Duodenal mucosa (tissue), 2 donors: Measurements from ENCODE around the gene DLGAP4.

Source experiments
- H3K27ac ChIP-seq: one replicate; pipeline ENCODE4 v1.7.0; 2013; ENCODE audit warnings: low read depth, low read length
- H3K27me3 ChIP-seq, 2 donors: one replicate each; pipeline ENCODE4 v1.7.0; 2013; ENCODE audit warnings: low read length in 2 of 2, control low read depth in 1 of 2; ENCODE audit not compliant: insufficient read depth in 2 of 2, control insufficient read depth in 1 of 2
- H3K36me3 ChIP-seq, 2 donors: one replicate each; pipeline ENCODE4 v1.7.0; 2013; ENCODE audit warnings: low read length in 2 of 2, control low read depth in 1 of 2; ENCODE audit not compliant: insufficient read depth in 2 of 2, control insufficient read depth in 1 of 2
- H3K4me1 ChIP-seq, 2 donors: one replicate each; pipeline ENCODE4 v1.7.0; 2013; ENCODE audit warnings: low read length in 2 of 2, control low read depth in 1 of 2; ENCODE audit not compliant: insufficient read depth in 2 of 2, control insufficient read depth in 1 of 2
- H3K4me3 ChIP-seq, 2 donors: one replicate each; pipeline ENCODE4 v1.7.0; 2013; ENCODE audit warnings: low read length in 2 of 2, low read depth in 1 of 2
- H3K9ac ChIP-seq, 2 donors: one replicate each; pipeline ENCODE4 v1.7.0; 2013; ENCODE audit warnings: low read length in 2 of 2, low read depth in 1 of 2
- H3K9me3 ChIP-seq, 2 donors: one replicate each; pipeline ENCODE4 v1.7.0; 2013; ENCODE audit warnings: low read length in 2 of 2, control low read depth in 1 of 2; ENCODE audit not compliant: control insufficient read depth in 1 of 2

DLGAP4 gene

GRCh38 chr20:36309643-36310042 lies 3.5 kb downstream of the DLGAP4 start:
- no peaks in the 10 kb centered on the region for H3K4me1 ChIP-seq
- no peaks in the 10 kb centered on the region for H3K36me3 ChIP-seq
- H3K9me3 ChIP-seq, result no peaks in the 10 kb centered on the region
- H3K27ac ChIP-seq, result no peak overlapping the region
- no peak overlapping the region for H3K4me3 ChIP-seq
- no peak overlapping the region for H3K9ac ChIP-seq
- H3K27me3 ChIP-seq, result peaks cover 48 to 62% of the 10 kb centered on the region in 2 donors

- H3K9ac ChIP-seq, result no peak overlapping the region
- H3K27me3 ChIP-seq, result peaks cover 40 to 54% of the 10 kb centered on the region in 2 donors
- no peaks in the 10 kb centered on the region for H3K4me1 ChIP-seq
- H3K4me3 ChIP-seq, result no peak overlapping the region
- no peak overlapping the region for H3K27ac ChIP-seq
- no peaks in the 10 kb centered on the region for H3K36me3 ChIP-seq
- H3K9me3 ChIP-seq, result no peaks in the 10 kb centered on the region
Measured at GRCh38 chr20:36310215-36310981, 4.3 kb downstream of the DLGAP4 start.

GRCh38 chr20:36311141-36311853 lies 5.2 kb downstream of the DLGAP4 start:
- no peak overlapping the region for H3K9ac ChIP-seq

GRCh38 chr20:36311854-36312723 lies 6.0 kb downstream of the DLGAP4 start:
- H3K9me3 ChIP-seq, result no peaks in the 10 kb centered on the region
- no peak overlapping the region for H3K27ac ChIP-seq
- H3K4me3 ChIP-seq, result no peak overlapping the region
- peaks cover 28 to 42% of the 10 kb centered on the region in 2 donors for H3K27me3 ChIP-seq
- no peaks in the 10 kb centered on the region for H3K4me1 ChIP-seq
- H3K9ac ChIP-seq, result no peak overlapping the region
- no peaks in the 10 kb centered on the region for H3K36me3 ChIP-seq

More at GRCh38 chr20:36311141-36311853, 5.2 kb downstream of the DLGAP4 start:
- peaks cover 34 to 49% of the 10 kb centered on the region in 2 donors for H3K27me3 ChIP-seq
- H3K36me3 ChIP-seq, result no peaks in the 10 kb centered on the region
- H3K4me3 ChIP-seq, result no peak overlapping the region
- no peak overlapping the region for H3K27ac ChIP-seq
- no peaks in the 10 kb centered on the region for H3K4me1 ChIP-seq
- H3K9me3 ChIP-seq, result no peaks in the 10 kb centered on the region

- Histone ChIP-seq H3K27me3 (peaks cover 20 to 34% of the 10 kb centered on the region in 2 donors), H3K4me1 (no peaks in the 10 kb centered on the region), H3K9me3 (no peaks in the 10 kb centered on the region), H3K4me3 (no peak overlapping the region), H3K9ac (no peak overlapping the region), H3K36me3 (no peaks in the 10 kb centered on the region), H3K27ac (no peak overlapping the region)
Measured at GRCh38 chr20:36312724-36313441, 6.7 kb downstream of the DLGAP4 start.

GRCh38 chr20:36313476-36313875 lies 7.3 kb downstream of the DLGAP4 start:
- no peak overlapping the region for H3K4me3 ChIP-seq
- H3K27ac ChIP-seq, result no peak overlapping the region
- no peaks in the 10 kb centered on the region for H3K36me3 ChIP-seq
- H3K9me3 ChIP-seq, result no peaks in the 10 kb centered on the region
- no peaks in the 10 kb centered on the region for H3K4me1 ChIP-seq
- peaks cover 15 to 28% of the 10 kb centered on the region in 2 donors for H3K27me3 ChIP-seq
- H3K9ac ChIP-seq, result no peak overlapping the region

- no peaks in the 10 kb centered on the region for H3K4me1 ChIP-seq
- H3K4me3 ChIP-seq, result no peak overlapping the region
- no peak overlapping the region for H3K27ac ChIP-seq
- no peaks in the 10 kb centered on the region for H3K36me3 ChIP-seq
- H3K9ac ChIP-seq, result no peak overlapping the region
- H3K9me3 ChIP-seq, result no peaks in the 10 kb centered on the region
- H3K27me3 ChIP-seq, result peaks cover 12 to 28% of the 10 kb centered on the region in 2 donors
Measured at GRCh38 chr20:36313926-36314325, 7.8 kb downstream of the DLGAP4 start.

GRCh38 chr20:36314734-36315544 lies 8.8 kb downstream of the DLGAP4 start:
- Histone ChIP-seq H3K4me3 (no peak overlapping the region), H3K36me3 (no peaks in the 10 kb centered on the region), H3K9ac (no peak overlapping the region), H3K27me3 (peaks cover 3 to 18% of the 10 kb centered on the region in 2 donors), H3K9me3 (no peaks in the 10 kb centered on the region), H3K27ac (no peak overlapping the region), H3K4me1 (no peaks in the 10 kb centered on the region)
